Embryonic facial prominence (tissue), 1 donor: ENCODE data around the gene CBLIF.
"Not testable (repeated sequence)": the region's sequence is repeated elsewhere in the genome, so short reads cannot be mapped to it uniquely, and the experiment has no call there.

Source experiments
- DNase-seq: peaks from one replicate; pipeline ENCODE4 v3.0.0-alpha.2; 2016; ENCODE audit errors: extremely low spot score

The CBLIF gene

DNA sequence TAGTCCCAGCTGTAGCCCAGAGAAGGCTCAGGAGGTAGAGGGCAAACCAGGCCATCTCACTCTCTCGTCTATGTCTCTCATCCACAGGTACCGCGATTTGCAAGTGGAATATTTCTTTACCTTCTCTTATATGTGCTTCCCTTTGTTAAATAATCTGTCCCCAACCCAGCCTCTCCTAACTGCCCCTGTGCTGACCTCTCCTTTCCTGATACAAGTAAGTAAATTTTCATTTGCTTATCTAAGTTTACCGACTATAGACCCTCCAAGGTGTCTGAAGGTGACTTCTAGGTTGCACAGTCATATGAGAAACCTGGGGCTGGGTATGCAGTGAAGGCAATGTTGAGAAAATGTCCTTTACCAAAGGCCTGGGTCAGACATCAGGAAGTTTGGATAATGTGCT lies at the start of gene CBLIF:
CBLIF (minus strand) TSS at position 101 of the 400 bp plus-strand sequence; CDS start at position 55, 46 bp downstream.
- DNase-seq = no peak

DNA sequence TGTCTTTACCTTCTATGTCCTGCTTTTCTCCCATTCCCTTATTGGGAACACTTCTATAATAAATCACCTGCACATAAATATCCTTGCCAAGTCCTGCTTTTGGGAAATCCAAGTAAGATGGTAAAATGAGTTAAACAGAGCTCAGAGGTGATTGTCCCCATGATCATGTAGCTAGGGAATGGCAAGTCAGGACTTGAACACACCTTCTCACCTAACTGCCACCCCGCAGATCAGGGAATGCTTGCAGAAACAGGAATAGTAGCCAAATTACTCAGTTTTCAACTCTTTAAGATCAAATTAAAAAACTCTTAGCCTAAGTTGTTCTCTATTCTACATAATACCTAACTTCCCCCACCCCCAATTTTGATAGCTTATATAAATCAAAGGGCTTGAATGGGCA lies 49.3 kb upstream of the CBLIF start:
- no peak for DNase-seq

DNA sequence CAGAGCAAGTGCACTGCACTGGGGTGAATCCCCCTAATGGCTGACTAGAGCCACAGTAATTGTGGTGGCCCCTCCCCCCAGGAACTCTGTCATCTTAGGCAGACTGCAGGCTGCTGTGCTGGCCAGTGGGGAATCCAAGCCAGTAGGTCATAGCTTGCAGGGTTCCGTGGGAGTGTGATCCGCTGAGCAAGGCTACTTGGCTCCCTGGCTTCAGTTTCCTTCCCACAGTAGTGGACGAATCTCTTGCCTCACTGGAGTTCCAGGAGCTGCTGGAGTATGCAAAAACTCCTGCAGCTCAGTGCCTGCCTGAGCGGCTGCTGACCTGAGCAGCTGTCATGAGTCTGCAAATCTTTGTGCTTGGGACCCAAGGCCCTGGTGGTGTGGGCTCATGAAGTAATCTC lies 46.5 kb upstream of the CBLIF start:
- DNase-seq = no peak

DNA sequence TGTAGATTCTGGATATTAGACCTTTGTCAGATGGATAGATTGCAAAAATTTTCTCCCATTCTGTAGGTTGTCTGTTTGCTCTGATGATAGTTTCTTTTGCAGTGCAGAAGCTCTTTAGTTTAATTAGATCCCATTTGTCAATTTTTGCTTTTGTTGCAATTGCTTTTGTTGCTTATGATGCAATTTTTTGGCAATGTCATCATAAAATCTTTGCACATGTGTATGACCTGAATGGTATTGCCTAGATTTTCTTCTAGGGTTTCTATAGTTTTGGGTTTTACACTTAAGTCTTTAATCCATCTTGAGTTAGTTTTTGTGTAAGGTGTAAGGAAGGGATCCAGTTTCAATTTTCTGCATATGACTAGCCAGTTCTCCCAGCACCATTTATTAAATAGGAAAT lies 41.9 kb upstream of the CBLIF start:
- DNase-seq = not testable (repeated sequence)

DNA sequence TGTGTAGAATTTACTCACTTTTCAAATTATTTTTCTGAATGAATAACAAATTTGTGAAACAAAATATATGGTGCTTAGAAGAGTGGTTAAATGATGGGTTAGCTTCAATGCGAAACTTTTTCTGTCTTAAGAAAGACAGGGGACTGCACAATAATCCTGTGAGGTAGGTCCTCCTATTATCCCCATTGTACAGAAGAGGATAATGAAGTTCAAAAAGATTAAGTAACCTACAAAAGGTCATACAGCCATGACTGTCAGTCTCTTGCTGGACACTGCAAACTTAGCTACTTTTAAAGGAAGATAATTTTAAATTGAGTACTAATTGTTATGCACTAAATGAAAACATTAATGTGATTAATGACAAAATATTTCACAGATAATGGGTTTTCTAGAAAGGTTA lies 38.3 kb upstream of the CBLIF start:
- no peak for DNase-seq

DNA sequence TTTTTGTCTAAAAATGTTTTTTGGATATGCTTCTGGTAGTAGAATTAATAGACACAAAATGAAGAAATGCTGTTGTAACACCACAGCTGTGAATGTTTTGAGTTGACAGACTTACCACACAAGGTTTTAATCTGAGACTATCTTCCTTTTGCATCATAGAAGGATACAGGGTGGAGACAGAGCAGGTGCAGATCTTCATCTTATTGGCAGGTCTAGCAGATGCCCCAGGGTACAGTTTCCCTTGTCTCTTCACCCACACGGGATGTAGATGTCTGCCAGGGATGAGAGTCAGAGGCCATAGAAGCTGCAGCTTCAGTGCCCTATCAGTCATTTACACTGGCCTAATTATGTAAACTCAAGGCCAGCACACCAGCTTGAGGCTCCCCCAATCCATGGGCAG lies 34.3 kb upstream of the CBLIF start:
- no peak for DNase-seq

DNA sequence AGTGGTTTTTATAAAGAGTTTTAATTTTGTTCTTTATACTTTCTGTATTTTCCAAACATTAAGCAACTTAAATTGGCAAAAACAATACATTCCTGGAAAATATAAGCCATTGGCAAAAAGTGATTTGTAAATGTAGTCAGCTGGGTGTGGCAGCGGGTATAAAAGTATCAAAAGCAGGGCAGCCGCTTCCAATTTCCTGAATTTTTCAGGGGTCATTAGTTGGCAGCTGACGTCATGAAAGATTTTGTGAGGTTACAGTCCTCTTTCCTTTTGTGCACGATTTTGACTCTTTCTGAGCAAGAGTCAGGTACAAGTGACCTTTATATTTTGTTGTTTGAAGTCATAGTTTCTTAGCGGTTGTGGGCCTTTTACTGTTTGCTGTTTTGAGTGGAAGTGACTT lies 33.3 kb upstream of the CBLIF start, which contains the start of gene OOSP3:
OOSP3 (plus strand) TSS at position 208 of the 400 bp plus-strand sequence; CDS start at position 235, 27 bp downstream.
- DNase-seq = no peak

DNA sequence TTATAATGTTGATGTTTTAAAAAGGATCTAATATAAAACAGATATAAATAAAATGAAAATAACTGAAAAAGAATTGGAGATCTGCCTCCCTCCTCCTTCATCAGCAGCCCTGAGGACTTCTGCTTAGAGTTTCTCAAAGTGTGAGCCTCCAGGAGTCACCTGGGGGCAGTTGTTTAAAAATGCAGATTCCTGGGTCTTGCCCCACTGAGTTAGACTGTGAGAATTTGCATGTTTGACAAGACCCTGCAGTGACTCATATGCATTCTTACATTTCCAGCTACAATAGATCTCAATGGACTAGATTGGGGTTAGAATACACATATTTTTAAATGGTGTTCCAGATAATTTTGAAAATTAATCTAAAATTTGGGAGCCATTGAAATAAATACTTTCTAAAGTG lies 32.5 kb upstream of the CBLIF start:
- DNase-seq = no peak

DNA sequence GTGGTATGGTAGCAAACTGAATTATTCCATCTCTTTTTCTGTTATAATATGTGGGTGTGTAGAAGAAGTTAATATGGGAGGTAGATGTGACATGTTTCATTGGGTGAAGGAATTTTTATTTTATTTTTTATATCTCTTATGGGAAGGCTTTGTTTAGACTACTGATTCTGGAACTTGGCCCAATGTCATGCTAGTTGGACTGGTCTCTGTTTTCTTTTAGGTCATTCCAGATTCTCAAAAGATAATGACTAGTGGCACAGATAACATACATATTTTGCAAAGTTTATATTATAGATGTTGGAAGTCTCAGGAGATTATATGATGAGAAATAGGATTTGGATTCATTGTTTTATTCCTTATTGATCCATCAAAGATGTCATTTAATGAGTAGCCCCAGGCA lies 32.0 kb upstream of the CBLIF start:
- DNase-seq = no peak

DNA sequence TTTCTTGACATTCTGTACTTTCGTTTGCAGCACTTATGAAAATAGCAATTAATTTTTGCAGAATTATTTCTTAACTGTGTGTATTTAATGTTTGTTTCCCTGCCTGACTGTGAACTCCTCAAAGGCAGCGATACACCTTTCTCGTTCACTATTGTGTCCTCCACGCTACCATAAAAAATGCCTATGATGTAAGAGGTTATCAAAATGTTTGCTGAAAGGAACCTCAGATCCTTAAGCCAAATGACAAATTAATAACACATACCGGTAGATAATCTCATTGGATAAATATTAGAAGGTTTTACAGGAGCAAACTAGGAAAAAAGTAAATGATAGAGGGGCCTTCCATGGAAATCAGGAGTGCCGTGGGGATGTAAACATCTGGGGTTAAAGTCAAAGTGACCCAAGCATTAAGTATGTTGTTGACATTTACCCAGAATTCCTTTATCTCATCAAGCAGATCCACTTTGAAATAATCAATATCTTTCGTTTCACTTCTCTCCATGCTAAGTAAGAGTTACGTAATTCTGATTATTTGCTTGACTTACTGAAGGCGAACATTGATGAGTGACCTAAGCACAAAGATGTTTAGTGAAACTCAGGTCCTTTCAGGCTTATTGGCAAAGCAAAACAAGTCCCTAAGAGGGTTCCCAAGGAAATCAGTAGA lies 30.7 kb upstream of the CBLIF start:
- no peak for DNase-seq

DNA sequence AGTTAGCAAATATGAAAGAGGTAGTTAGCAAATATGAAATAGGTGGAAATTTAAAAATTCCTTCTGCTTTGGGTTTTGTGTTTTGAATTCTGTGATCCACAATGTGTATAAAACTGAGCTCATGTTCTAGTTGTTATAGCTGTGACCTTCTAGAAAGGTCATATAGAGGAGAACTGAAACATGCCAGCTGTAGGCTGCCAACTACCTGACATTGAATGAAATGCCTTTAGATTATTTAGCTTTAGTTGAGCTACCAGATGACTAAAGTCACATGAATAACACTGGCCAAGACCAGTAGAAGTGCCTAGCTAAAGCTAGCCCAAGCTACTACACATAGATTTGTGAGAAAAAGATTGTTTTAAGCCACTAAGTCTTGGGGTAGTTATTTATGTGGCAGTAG lies 26.8 kb upstream of the CBLIF start:
- DNase-seq = no peak

DNA sequence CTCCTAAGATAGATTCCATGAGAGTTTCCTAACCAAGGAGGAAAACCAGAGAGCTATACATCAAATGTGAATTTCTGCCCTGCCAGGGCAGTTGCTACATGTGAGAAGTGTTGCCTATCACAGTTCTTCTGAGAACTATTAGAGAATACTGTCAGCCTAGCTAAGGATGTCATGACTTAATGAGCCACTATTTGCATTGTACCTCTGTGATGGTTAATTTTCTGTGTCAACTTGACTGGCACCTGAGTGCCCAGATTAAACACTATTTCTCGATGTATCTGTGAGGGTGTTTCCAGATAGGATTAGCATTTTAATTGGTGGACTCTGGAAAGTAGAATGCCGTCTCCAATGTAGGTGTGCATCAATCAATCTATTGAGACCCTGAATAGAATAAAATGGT lies 22.6 kb upstream of the CBLIF start:
- no peak for DNase-seq

DNA sequence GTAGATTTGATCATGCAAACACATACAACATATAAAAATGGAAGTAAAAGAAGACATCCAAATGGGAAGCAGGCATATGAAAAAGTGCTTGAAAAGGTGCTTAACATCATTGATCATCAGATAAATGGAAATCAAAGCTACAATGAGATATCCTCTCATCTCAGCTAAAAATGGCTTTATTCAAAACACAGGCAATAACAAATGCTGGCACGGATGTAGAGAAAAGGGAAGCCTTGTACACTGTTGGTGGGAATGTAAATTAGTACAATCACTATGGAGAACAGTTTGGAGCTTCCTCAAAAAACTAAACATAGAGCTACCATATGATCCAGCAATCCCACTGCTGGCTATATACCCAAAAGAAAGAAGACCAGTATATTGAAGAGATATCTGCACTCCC lies 21.5 kb upstream of the CBLIF start:
- no peak for DNase-seq

DNA sequence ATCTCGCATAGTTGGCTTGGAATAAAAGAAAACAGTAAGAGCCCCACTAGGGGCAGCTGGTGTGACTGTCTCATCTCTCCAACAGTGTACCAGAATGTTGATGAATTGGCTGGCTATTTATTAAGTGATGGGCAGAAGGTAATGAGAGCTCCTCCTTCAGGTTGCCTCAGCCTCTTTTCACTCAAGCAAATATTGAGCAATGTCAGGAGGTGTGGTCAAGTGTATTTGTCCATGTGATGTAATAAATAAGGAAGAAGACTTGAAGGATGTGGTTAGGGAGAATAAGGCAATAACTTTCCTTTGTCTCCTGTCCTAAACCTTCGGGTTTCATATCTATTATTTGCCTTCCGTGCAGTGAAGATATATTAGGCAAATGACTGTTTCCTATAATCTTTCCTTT lies 21.1 kb upstream of the CBLIF start, which contains the start of gene TCN1:
TCN1 (minus strand) TSS at position 91 of the 400 bp plus-strand sequence; CDS start at position 74, 17 bp downstream.
- no peak for DNase-seq

DNA sequence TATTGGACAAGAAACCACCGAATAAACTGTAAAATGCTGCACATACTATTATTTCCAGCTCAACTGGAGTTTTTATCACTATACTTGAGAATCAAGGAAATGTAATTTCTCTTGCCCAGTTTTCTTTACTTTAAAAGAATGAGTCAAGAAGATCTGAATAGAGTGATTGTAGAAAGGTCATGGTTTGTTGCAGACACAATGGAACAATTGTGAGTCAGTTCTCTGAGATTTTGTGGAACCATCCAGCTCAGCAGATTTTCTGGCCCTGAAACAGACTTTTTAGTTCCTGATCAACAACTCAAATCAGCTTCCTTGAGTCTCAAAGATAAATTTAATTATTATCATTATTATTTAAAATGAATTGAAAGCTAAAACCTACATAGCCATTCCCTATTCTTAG lies 19.7 kb upstream of the CBLIF start:
- DNase-seq = no peak

DNA sequence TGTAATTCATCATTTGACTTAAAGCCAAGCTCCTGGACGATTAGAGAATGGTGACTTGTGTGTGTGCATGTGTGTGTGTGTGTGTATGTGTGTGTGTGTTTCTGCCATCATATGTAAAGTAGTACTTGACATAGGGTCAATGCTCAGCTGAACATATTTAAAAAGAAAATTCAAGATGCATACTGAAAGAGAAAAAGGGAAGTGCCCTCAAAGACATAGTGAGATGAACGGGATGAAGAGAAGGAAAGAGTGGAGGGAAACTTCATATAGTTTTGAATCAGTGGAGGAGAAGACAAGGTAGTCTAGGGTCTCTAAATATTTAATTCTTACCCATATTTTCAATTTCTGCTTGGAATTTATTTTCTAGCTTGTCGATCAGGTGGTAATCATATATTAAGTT lies 17.0 kb upstream of the CBLIF start:
- DNase-seq = no peak

DNA sequence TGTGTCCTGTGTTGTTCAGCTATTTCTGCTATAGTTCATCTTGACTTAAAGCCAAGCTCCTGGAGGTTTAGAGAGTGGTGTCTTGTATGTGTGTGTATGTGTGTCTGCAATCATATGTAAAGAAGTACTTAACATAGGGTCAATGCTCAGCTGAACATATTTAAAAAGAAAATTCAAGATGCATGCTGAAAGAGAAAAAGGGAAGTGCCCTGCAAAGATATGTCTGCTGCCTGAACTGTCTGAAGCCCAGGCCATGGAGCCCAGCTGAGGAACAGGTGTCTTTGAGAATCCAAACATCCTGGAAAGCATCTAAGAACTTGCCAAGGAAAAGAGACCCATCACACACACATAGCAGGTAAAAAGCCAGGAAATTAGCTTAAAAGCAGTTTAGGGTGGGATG lies 14.4 kb upstream of the CBLIF start:
- DNase-seq = no peak

DNA sequence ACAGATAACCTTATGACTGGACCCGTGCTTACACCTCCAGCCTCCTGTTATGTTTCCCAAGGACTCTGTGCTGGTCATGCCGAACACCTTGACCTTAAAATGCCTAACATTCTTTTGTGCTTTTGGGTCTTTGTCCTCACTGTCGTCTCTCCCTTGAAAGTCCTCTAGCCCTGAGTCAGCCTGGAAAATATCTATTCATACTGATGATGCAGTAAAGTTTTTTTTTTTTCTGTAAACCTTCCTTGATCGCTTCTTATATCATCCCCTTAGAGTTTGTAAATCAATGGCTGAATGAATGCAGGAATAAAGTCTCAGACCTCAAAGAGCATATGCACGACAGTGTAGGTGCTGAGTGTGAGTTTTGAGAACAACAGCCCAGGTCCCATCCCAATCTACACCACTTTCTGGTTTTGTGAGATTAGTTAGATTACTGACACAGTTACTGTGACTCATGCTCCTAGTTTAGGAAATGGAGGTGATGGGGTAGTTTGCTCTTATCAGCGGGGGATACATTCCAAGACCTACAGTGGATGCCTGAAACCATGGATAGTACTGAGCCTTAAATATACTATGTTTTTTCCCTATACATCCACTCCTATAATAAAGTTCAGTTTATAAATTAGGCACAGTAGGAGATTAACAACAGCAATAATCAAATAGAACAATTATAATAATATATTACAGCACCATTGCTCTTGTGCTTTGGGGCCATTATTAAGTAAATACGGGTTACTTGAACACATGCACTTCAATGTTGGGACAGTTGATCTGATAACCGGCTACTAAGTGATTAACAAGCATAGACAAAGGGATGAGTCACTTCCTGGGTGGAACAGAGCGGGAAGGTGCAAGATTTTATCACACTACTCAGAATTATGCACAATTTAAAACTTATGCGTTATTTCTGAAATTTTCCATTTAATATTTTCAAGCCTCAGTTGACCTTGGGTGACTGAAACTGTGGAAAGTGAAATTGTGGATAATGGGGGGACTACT lies 12.4 kb upstream of the CBLIF start:
- no peak for DNase-seq

DNA sequence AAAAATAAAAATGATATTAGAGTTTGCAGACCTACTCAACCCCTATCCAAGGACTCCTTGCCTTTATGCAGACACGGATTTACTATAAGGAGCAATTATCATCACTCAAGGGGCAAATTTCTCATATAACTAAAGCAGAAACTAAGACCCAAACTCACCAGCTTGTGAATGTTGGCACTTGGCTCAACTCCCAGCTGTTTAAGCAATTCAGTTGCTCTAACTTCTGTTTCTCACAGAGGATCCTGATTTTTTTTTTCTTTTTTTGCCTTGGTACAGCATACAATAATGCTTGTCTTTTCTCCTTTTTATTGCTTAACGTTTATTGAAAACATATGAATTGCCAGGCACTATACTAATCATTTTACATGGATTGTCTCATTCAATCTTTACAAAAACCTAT lies 9.6 kb upstream of the CBLIF start:
- DNase-seq = no peak

DNA sequence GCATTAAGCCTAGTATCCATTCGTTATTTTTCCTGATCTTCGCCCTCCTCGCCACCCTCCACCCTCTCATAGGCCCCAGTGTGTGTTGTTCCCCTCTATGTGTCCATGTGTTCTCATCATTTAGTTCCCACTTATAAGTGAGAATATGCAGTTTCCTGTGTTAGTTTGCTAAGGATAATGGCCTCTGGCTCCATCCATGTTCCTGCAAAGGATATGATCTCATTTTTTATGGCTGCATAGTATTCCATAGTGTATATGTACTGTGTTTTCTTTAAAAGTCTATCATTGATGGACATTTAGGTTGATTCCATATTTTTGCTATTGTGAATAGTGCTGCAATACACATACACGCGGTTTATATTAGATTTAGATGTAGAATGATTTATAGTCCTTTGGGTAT lies 6.1 kb upstream of the CBLIF start:
- not testable (repeated sequence) for DNase-seq

DNA sequence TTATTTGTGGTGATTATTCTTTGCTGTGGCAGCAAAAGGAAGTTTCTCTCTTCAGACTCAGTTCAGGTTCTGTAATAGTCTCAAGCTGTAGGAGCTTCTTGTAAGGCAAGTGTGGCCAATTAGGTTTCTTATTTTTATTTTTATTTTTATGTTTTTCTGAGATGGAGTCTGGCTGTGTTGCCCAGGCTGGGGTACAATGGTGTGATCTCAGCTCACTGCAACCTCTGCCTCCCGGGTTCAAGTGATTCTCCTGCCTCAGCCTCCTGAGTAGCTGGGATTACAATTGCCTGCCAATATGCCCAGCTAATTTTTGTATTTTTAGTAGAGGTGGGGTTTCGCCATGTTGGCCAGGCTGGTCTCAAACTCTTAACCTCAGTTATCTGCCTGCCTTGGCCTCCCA lies 4.3 kb upstream of the CBLIF start:
- DNase-seq = not testable (repeated sequence)

DNA sequence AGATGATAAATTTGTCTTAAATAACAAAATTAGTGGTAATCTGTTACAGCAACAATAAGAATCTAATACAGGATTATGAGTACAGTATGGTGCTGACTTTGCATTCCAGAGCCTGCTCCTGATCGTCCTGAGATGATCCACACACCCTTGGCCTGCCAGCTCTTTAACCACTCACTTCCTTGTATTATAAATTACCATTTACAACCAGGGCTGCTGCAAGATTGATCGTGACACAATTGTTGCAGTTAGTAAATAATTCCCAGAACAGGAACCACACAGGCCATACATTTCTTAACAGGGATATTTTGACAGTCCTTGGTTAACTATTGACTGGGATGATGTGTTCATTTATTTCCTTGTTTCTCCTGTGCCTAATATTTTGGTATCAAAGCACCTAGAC lies 3.8 kb upstream of the CBLIF start:
- no peak for DNase-seq

DNA sequence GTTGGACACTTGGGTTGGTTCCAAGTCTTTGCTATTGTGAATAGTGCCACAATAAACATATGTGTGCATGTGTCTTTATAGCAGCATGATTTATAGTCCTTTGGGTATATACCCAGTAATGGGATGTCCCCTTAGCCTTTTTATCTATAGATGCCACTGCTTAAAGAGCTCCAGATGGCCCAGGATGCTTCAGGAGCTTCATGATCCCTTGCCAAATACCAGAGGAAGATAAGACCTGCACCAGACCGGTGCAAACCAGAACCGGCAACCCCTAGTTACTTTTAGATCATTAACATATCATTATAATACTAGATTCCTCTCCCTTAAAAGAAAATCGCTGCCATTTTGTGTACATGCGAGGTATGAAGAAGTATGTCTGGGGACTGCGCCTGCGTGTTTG lies 3.1 kb upstream of the CBLIF start:
- not testable (repeated sequence) for DNase-seq
